HepG2 (cell line): ENCODE data around the gene KCNA1. TPM values are rescaled to one million over a fixed set of nuclear protein-coding genes. Genes with fewer than 3 reads are reported as not detected.

Experiments
- ATAC-seq: fragments of 200-7000 bp; cut with Tn5 transposase; 3 replicates; pipeline ENCODE4 v1.9.1; 2020; ENCODE audit warnings: mild to moderate bottlenecking, moderate library complexity
- BruUV-seq: library from RNA; stranded (reverse); fragments of 400-500 nt; replicated peaks from 2 replicates; lab custom pipeline; 2021; lab: Mats Ljungman, UMichigan
- CTCF ChIA-PET: fragments of 300-600 bp; formaldehyde crosslinking; extraction: SDS; loops from one replicate; lab custom pipeline; 2021; ENCODE audit warnings: low total read pairs, inconsistent platforms, low intra/inter-chr PET ratio; lab: Yijun Ruan, JAX
- POLR2A ChIA-PET: fragments of 350-600 bp; sonication (Branson Sonifier 250); formaldehyde crosslinking; loops from one replicate; lab custom pipeline; 2020; ENCODE audit warnings: antibody characterized with exemption, inconsistent platforms; lab: Yijun Ruan, JAX
- DNase-seq: peaks from one replicate; pipeline ENCODE4 v3.0.0-alpha.2; 2015; ENCODE audit warnings: low spot score
- FAIRE-seq: peaks from 3 replicates; lab custom pipeline; 2011; peaks lifted over from hg19 to GRCh38; lab: Jason Lieb, UNC
- H2AFZ ChIP-seq: one replicate; pipeline ENCODE4 v1.6.1; 2011; ENCODE audit warnings: low read length, inconsistent platforms
- H3K27ac ChIP-seq: fragments of 300-600 bp; 3 replicates; pipeline ENCODE4 v1.8.0; 2011; ENCODE audit warnings: mixed run types, mild to moderate bottlenecking, mixed read lengths, low read length, inconsistent platforms; ENCODE audit not compliant: insufficient read depth; ENCODE audit errors: extremely low read length
- H3K27me3 ChIP-seq, 2 experiments: fragments of 200-600 bp in 1 of 2; 2 replicates in 1 of 2; 3 replicates in 1 of 2; pipeline versions ENCODE4 v1.6.0 to v1.8.0; 2011; ENCODE audit warnings: low read length in 2 of 2, mild to moderate bottlenecking in 2 of 2, moderate library complexity in 2 of 2, inconsistent platforms in 1 of 2; ENCODE audit not compliant: insufficient read depth in 2 of 2, control insufficient read depth in 1 of 2
- H3K36me3 ChIP-seq, 2 experiments: fragments of 200-600 bp in 1 of 2; replicated peaks in 1 of 2; 2 replicates in 1 of 2; 3 replicates in 1 of 2; pipeline versions ENCODE4 v1.5.1 to v1.8.0; 2011; ENCODE audit warnings: low read length in 2 of 2, inconsistent platforms in 1 of 2; ENCODE audit not compliant: insufficient read depth in 2 of 2, control insufficient read depth in 1 of 2
- H3K4me1 ChIP-seq: 2 replicates; pipeline ENCODE4 v1.5.1; 2012; ENCODE audit warnings: low read length, inconsistent platforms; ENCODE audit not compliant: insufficient read depth
- H3K4me2 ChIP-seq: 2 replicates; pipeline ENCODE4 v1.6.0; 2011; ENCODE audit warnings: low read depth, low read length, inconsistent platforms
- H3K4me3 ChIP-seq, 3 experiments: fragments of 200-600 bp in 1 of 3; sonication (generic), shearing (Covaris generic) in 1 of 3; replicated peaks in 1 of 3; 2 replicates each; pipeline ENCODE4 v1.5.1; 2011 to 2016; ENCODE audit warnings: low read length in 3 of 3, inconsistent platforms in 2 of 3, low read depth in 2 of 3, mild to moderate bottlenecking in 2 of 3, control low read depth in 1 of 3, mixed read lengths in 1 of 3; ENCODE audit not compliant: insufficient read depth in 1 of 3
- H3K79me2 ChIP-seq: one replicate; pipeline ENCODE4 v1.6.1; 2011; ENCODE audit warnings: low read length, inconsistent platforms; ENCODE audit not compliant: insufficient read depth
- H3K9ac ChIP-seq: 2 replicates; pipeline ENCODE4 v1.6.0; 2011; ENCODE audit warnings: mild to moderate bottlenecking, low read depth, low read length, inconsistent platforms; ENCODE audit not compliant: insufficient read depth
- H3K9me3 ChIP-seq: 2 replicates; pipeline ENCODE4 v1.5.1; 2012; ENCODE audit warnings: mild to moderate bottlenecking, low read length
- H4K20me1 ChIP-seq: 2 replicates; pipeline ENCODE4 v1.6.0; 2011; ENCODE audit warnings: inconsistent platforms, mild to moderate bottlenecking, low read length, moderate library complexity; ENCODE audit not compliant: insufficient read depth
- NCOR1 ChIP-seq: fragments of 200-600 bp; sonication (generic); IDR thresholded peaks from 2 replicates; pipeline ENCODE4 v1.7.0; 2017; ENCODE audit warnings: antibody characterized with exemption, low read length, borderline replicate concordance
- ZNF207 ChIP-seq: fragments of 450-650 bp; IDR thresholded peaks from 2 replicates; pipeline ENCODE4 v1.6.1; 2016; ENCODE audit warnings: antibody characterized with exemption, borderline replicate concordance
- ZNF264 ChIP-seq: sonication (generic); formaldehyde crosslinking; IDR thresholded peaks from 2 replicates; pipeline ENCODE4 v1.4.0; 2020; ENCODE audit warnings: missing genetic modification reagents
- ZNF558 ChIP-seq: sonication (generic); formaldehyde crosslinking; IDR thresholded peaks from 2 replicates; pipeline ENCODE4 v1.9.0; 2022; ENCODE audit warnings: mild to moderate bottlenecking, missing genetic modification reagents, borderline replicate concordance
- ZNF83 ChIP-seq: sonication (generic); formaldehyde crosslinking; IDR thresholded peaks from 2 replicates; pipeline ENCODE4 v1.4.0; 2020; ENCODE audit warnings: missing genetic modification reagents, mild to moderate bottlenecking, borderline replicate concordance
- ZSCAN29 ChIP-seq: sonication (generic); formaldehyde crosslinking; conservative IDR thresholded peaks from 2 replicates; pipeline ENCODE4 v1.4.0; 2020; ENCODE audit warnings: mild to moderate bottlenecking, missing genetic modification reagents
- WGBS: methylation state at CpG from one replicate; pipeline ENCODE4 v1.1.6; 2017; ENCODE audit warnings: low lambda C conversion rate; 5-methylcytosine and 5-hydroxymethylcytosine counted together
- in situ Hi-C: cut with HindIII; loops from 2 replicates; pipeline ENCODE4 v1.10.0; 2017; ENCODE audit warnings: low pct_unique_long_range_greater_than_20kb; ENCODE audit not compliant: extremely low pct_ligation_motif_present
- intact Hi-C: fragments of 100-400 bp; cut with micrococcal nuclease; formaldehyde crosslinking; loops from one replicate; pipeline ENCODE4 v1.10.0; 2022; ENCODE audit not compliant: unreplicated experiment
- polyA plus RNA-seq, 8 experiments: library from polyadenylated mRNA; depleted of rRNA in 3 of 8; stranded (reverse) in 7 of 8; unstranded in 1 of 8; fragments of >200 nt; fragmentation: Illumina TruSeq in 4 of 8; extraction: Trizol in 4 of 8; gene quantifications; 2 replicates each; pipeline versions ENCODE4 v1.2.1 to v1.2.3, GENCODE V29; 2011 to 2016; ENCODE audit warnings: low read depth in 4 of 8, missing spikeins in 1 of 8, mixed read lengths in 1 of 8; ENCODE audit not compliant: insufficient read depth in 1 of 8
- total RNA-seq, 5 experiments: library from RNA; depleted of rRNA; stranded (reverse); fragments of >200 nt; fragmentation: Illumina TruSeq; extraction: Trizol; gene quantifications; 2 replicates each; pipeline ENCODE4 v1.2.3, GENCODE V29; 2016; ENCODE audit warnings: low read depth in 1 of 5
- TF ChIP-seq, protein P1 (sequence below): IDR thresholded peaks from 2 replicates; pipeline ENCODE4 v1.4.0; 2020; ENCODE audit warnings: mild to moderate bottlenecking, missing genetic modification reagents
- TF ChIP-seq, protein P2 (sequence below): sonication (generic); formaldehyde crosslinking; IDR thresholded peaks from 2 replicates; pipeline ENCODE4 v1.4.0; 2020; ENCODE audit warnings: missing genetic modification reagents
- TF ChIP-seq, protein P3 (sequence below): fragments of 450-650 bp; IDR thresholded peaks from 2 replicates; pipeline ENCODE4 v1.6.1; 2017

Gene KCNA1
- total and polyA plus RNA-seq, 2 of the 13 experiments (the other 11 are each of a cell fraction or from before 2014, with no cell fraction given): not detected

- Histone ChIP-seq H3K36me3 (no peaks in the 10 kb centered on the region), H3K4me2 (no peak overlapping the region), H2AFZ (no peak overlapping the region), H3K79me2 (no peaks in the 10 kb centered on the region), H4K20me1 (no peaks in the 10 kb centered on the region), H3K27me3 (peaks cover 5 to 46% of the 10 kb centered on the region in 2 experiments; a peak in 3 of 5 replicates), H3K27ac (no peak overlapping the region), H3K9ac (no peak overlapping the region), H3K4me3 (no peak overlapping the region), H3K9me3 (no peaks in the 10 kb centered on the region), H3K4me1 (no peaks in the 10 kb centered on the region)
- intact Hi-C loops: no loop called here
- BruUV-seq: no TSS peak
- CTCF ChIA-PET: no interaction called here
- no peak for FAIRE-seq
- POLR2A ChIA-PET: no interaction called here
- TF ChIP-seq ZNF207 (no peak), ZNF83 (CRISPR knock-in tag) (no peak), ZNF264 (CRISPR knock-in tag) (no peak), NCOR1 (no peak), ZNF558 (CRISPR knock-in tag) (no peak), ZSCAN29 (CRISPR knock-in tag) (no peak)
- TF ChIP-seq, protein P1, sequence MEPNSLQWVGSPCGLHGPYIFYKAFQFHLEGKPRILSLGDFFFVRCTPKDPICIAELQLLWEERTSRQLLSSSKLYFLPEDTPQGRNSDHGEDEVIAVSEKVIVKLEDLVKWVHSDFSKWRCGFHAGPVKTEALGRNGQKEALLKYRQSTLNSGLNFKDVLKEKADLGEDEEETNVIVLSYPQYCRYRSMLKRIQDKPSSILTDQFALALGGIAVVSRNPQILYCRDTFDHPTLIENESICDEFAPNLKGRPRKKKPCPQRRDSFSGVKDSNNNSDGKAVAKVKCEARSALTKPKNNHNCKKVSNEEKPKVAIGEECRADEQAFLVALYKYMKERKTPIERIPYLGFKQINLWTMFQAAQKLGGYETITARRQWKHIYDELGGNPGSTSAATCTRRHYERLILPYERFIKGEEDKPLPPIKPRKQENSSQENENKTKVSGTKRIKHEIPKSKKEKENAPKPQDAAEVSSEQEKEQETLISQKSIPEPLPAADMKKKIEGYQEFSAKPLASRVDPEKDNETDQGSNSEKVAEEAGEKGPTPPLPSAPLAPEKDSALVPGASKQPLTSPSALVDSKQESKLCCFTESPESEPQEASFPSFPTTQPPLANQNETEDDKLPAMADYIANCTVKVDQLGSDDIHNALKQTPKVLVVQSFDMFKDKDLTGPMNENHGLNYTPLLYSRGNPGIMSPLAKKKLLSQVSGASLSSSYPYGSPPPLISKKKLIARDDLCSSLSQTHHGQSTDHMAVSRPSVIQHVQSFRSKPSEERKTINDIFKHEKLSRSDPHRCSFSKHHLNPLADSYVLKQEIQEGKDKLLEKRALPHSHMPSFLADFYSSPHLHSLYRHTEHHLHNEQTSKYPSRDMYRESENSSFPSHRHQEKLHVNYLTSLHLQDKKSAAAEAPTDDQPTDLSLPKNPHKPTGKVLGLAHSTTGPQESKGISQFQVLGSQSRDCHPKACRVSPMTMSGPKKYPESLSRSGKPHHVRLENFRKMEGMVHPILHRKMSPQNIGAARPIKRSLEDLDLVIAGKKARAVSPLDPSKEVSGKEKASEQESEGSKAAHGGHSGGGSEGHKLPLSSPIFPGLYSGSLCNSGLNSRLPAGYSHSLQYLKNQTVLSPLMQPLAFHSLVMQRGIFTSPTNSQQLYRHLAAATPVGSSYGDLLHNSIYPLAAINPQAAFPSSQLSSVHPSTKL: no peak
- TF ChIP-seq, protein P2, sequence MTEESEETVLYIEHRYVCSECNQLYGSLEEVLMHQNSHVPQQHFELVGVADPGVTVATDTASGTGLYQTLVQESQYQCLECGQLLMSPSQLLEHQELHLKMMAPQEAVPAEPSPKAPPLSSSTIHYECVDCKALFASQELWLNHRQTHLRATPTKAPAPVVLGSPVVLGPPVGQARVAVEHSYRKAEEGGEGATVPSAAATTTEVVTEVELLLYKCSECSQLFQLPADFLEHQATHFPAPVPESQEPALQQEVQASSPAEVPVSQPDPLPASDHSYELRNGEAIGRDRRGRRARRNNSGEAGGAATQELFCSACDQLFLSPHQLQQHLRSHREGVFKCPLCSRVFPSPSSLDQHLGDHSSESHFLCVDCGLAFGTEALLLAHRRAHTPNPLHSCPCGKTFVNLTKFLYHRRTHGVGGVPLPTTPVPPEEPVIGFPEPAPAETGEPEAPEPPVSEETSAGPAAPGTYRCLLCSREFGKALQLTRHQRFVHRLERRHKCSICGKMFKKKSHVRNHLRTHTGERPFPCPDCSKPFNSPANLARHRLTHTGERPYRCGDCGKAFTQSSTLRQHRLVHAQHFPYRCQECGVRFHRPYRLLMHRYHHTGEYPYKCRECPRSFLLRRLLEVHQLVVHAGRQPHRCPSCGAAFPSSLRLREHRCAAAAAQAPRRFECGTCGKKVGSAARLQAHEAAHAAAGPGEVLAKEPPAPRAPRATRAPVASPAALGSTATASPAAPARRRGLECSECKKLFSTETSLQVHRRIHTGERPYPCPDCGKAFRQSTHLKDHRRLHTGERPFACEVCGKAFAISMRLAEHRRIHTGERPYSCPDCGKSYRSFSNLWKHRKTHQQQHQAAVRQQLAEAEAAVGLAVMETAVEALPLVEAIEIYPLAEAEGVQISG (CRISPR knock-in tag): no peak
- TF ChIP-seq, protein P3, sequence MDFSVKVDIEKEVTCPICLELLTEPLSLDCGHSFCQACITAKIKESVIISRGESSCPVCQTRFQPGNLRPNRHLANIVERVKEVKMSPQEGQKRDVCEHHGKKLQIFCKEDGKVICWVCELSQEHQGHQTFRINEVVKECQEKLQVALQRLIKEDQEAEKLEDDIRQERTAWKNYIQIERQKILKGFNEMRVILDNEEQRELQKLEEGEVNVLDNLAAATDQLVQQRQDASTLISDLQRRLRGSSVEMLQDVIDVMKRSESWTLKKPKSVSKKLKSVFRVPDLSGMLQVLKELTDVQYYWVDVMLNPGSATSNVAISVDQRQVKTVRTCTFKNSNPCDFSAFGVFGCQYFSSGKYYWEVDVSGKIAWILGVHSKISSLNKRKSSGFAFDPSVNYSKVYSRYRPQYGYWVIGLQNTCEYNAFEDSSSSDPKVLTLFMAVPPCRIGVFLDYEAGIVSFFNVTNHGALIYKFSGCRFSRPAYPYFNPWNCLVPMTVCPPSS: no peak
- WGBS: 4% methylated on average over 4 of the region's 4 CpGs
- no peak for DNase-seq
- no peak for ATAC-seq
- in situ Hi-C loops: no loop called here
Observed at GRCh38 chr12:4959381-4959780, 49.7 kb downstream of the KCNA1 start.
